CD4-positive, alpha-beta T cell (primary cell): ENCODE results near the gene MAPRE2. TPM values are rescaled to one million over a fixed set of nuclear protein-coding genes. Genes with fewer than 3 reads are reported as not detected.
"Not testable (repeated sequence)": the region's sequence is repeated elsewhere in the genome, so short reads cannot be mapped to it uniquely, and the experiment has no call there.

Source experiments
- ATAC-seq: fragments of 200-7000 bp; cut with Tn5 transposase; one replicate; pipeline ENCODE4 v1.10.0; 2022; ENCODE audit warnings: mild to moderate bottlenecking; ENCODE audit not compliant: poor library complexity
- CTCF ChIA-PET: fragments of 350-600 bp; sonication (Branson Sonifier 250); formaldehyde crosslinking; loops from one replicate; lab custom pipeline; 2021; ENCODE audit warnings: antibody characterized with exemption, inconsistent platforms; lab: Charles Lee
- POLR2A ChIA-PET: fragments of 350-600 bp; sonication (Branson Sonifier 250); formaldehyde crosslinking; loops from one replicate; lab custom pipeline; 2021; ENCODE audit warnings: antibody characterized with exemption, inconsistent platforms; lab: Charles Lee
- DNase-seq, 14 experiments: peaks; one replicate each; pipeline ENCODE4 v3.0.0-alpha.2; 2013 to 2020; ENCODE audit warnings: mixed read lengths in 2 of 14
- H3K27ac ChIP-seq, 2 donors: one replicate each; pipeline versions ENCODE4 v1.5.1 to v1.7.0; 2013; ENCODE audit warnings: low read length in 2 of 2, low read depth in 1 of 2, mild to moderate bottlenecking in 1 of 2
- H3K27me3 ChIP-seq, 2 experiments: 1 replicate in 1 of 2; 2 replicates in 1 of 2; pipeline versions ENCODE4 v1.6.1 to v1.7.0; 2013; ENCODE audit warnings: low read length in 2 of 2, control low read depth in 1 of 2, mild to moderate bottlenecking in 1 of 2, moderate library complexity in 1 of 2; ENCODE audit not compliant: insufficient read depth in 2 of 2, control insufficient read depth in 1 of 2
- H3K36me3 ChIP-seq: one replicate; pipeline ENCODE4 v1.6.1; 2013; ENCODE audit warnings: low read length, control low read depth; ENCODE audit not compliant: insufficient read depth
- H3K4me1 ChIP-seq: one replicate; pipeline ENCODE4 v1.6.1; 2013; ENCODE audit warnings: low read length, control low read depth; ENCODE audit not compliant: insufficient read depth
- H3K4me3 ChIP-seq: one replicate; pipeline ENCODE4 v1.5.1; 2013; ENCODE audit warnings: mild to moderate bottlenecking, low read length, moderate library complexity
- H3K9me3 ChIP-seq, 2 experiments: 1 replicate in 1 of 2; 2 replicates in 1 of 2; pipeline versions ENCODE4 v1.6.1 to v1.7.0; 2013; ENCODE audit warnings: low read length in 2 of 2, mild to moderate bottlenecking in 2 of 2, control low read depth in 1 of 2, moderate library complexity in 1 of 2; ENCODE audit not compliant: control insufficient read depth in 1 of 2, insufficient read depth in 1 of 2
- H3K27ac Mint-ChIP-seq: one replicate; pipeline ENCODE4 v1.8.0; 2020; ENCODE audit warnings: mixed read lengths
- H3K27me3 Mint-ChIP-seq: one replicate; pipeline ENCODE4 v1.8.0; 2021; ENCODE audit warnings: mixed read lengths
- H3K36me3 Mint-ChIP-seq: one replicate; pipeline ENCODE4 v1.8.0; 2021; ENCODE audit warnings: low read depth, mixed read lengths
- H3K4me1 Mint-ChIP-seq: one replicate; pipeline ENCODE4 v1.8.0; 2021; ENCODE audit warnings: low read depth, mixed read lengths
- H3K4me3 Mint-ChIP-seq: one replicate; pipeline ENCODE4 v1.8.0; 2020; ENCODE audit warnings: mild to moderate bottlenecking, mixed read lengths
- H3K9me3 Mint-ChIP-seq: one replicate; pipeline ENCODE4 v1.8.0; 2020; ENCODE audit warnings: mixed read lengths
- CTCF ChIP-seq: fragments of 200-600 bp; IDR thresholded peaks from one replicate; pipeline ENCODE4 v1.8.0; 2022; ENCODE audit warnings: antibody characterized with exemption, mild to moderate bottlenecking
- intact Hi-C, 2 experiments: fragments of 100-400 bp; cut with DNase I in 1 of 2; cut with micrococcal nuclease in 1 of 2; formaldehyde crosslinking; loops; one replicate each; pipeline versions ENCODE4 v1.15.1 to v1.9.0; 2023 to 2025; cut with DNase I, micrococcal nuclease
- total RNA-seq, 174 experiments: library from RNA in 2 of 174; stranded (reverse) in 2 of 174; gene quantifications; one replicate each; pipeline ENCODE4 v1.2.3 and lab custom pipeline; 2021 to 2026

The MAPRE2 gene
- total RNA-seq, 2 experiments from 2014 or later = 108 to 112 TPM

- Histone ChIP-seq H3K36me3 (peaks cover 12% of the 10 kb centered on the region), H3K4me3 (no peak overlapping the region), H3K27ac (peak overlapping the region in 1 of 2 donors; percentile 18), H3K27me3 (no peaks in the 10 kb centered on the region), H3K9me3 (no peaks in the 10 kb centered on the region), H3K4me1 (no peaks in the 10 kb centered on the region)
- H3K27ac Mint-ChIP-seq = peak overlapping the region; percentile 74
- no peaks in the 10 kb centered on the region for H3K27me3 Mint-ChIP-seq
- POLR2A ChIA-PET = interaction anchor here (0.7 to 1.0 kb wide), 2 partner anchors 66 to 80 kb away, joined by 4 read pairs; partner anchors contain the start of gene MAPRE2
- H3K36me3 Mint-ChIP-seq = peaks cover 50% of the 10 kb centered on the region
- DNase-seq (peak in 3 of 14 experiments; percentile 43 to 52 (median 44)), ATAC-seq (peak; percentile 72)
- CTCF ChIA-PET = interaction anchor here (1.0 to 2.6 kb wide), 6 partner anchors 10 to 85 kb away, joined by 3 to 10 read pairs (median 4); partner anchors contain the start of gene MAPRE2
- H3K4me1 Mint-ChIP-seq = peaks cover 10% of the 10 kb centered on the region
- no peaks in the 10 kb centered on the region for H3K9me3 Mint-ChIP-seq
- H3K4me3 Mint-ChIP-seq = peak overlapping the region; percentile 30
- intact Hi-C loops = loop anchor here in 1 of 2 experiments (2.0 to 5.0 kb wide), 3 partner anchors 14 to 79 kb away; partner anchors contain the start of gene MAPRE2
- no peak for TF ChIP-seq CTCF
Measured at GRCh38 chr18:35106845-35107148, 65.6 kb downstream of the MAPRE2 start.

GRCh38 chr18:35107216-35107615 is 66.0 kb downstream of the MAPRE2 start:
- Mint-ChIP-seq H3K27ac (peak overlapping the region; percentile 74), H3K36me3 (peaks cover 50% of the 10 kb centered on the region), H3K4me1 (peaks cover 10% of the 10 kb centered on the region), H3K4me3 (no peak overlapping the region), H3K9me3 (no peaks in the 10 kb centered on the region), H3K27me3 (no peaks in the 10 kb centered on the region)
- no peak for ATAC-seq
- peaks cover 7% of the 10 kb centered on the region for H3K36me3 ChIP-seq
- no peaks in the 10 kb centered on the region for H3K4me1 ChIP-seq
- H3K9me3 ChIP-seq = no peaks in the 10 kb centered on the region
- ChIA-PET CTCF (interaction anchor here (1.4 to 2.6 kb wide), 3 partner anchors 60 to 81 kb away, joined by 3 to 10 read pairs (median 5); partner anchors contain the start of gene MAPRE2), POLR2A (interaction anchor here (0.7 to 1.0 kb wide), 2 partner anchors 66 to 81 kb away, joined by 4 read pairs; partner anchors contain the start of gene MAPRE2)
- no peak for DNase-seq
- H3K4me3 ChIP-seq = no peak overlapping the region
- intact Hi-C loops = loop anchor here in 1 of 2 experiments (2.0 to 5.0 kb wide), 3 partner anchors 14 to 80 kb away; partner anchors contain the start of gene MAPRE2
- H3K27me3 ChIP-seq = no peaks in the 10 kb centered on the region
- TF ChIP-seq CTCF = no peak
- H3K27ac ChIP-seq = no peak overlapping the region

GRCh38 chr18:35108088-35108487 is 66.9 kb downstream of the MAPRE2 start:
- not testable (repeated sequence) for H3K27me3 Mint-ChIP-seq

More at GRCh38 chr18:35108088-35108487, 66.9 kb downstream of the MAPRE2 start:
- H3K9me3 ChIP-seq, POLR2A ChIA-PET, H3K4me3 Mint-ChIP-seq, DNase-seq, H3K36me3 ChIP-seq, ATAC-seq, CTCF ChIA-PET, H3K27me3 ChIP-seq, H3K4me1 ChIP-seq, H3K4me3 ChIP-seq, H3K27ac ChIP-seq, H3K9me3 Mint-ChIP-seq: not testable (repeated sequence)
- intact Hi-C loops = loop anchor here in 1 of 2 experiments (5.0 kb wide), 2 partner anchors 66 to 81 kb away; partner anchors contain the start of gene MAPRE2
- peak overlapping the region; percentile 13 for H3K27ac Mint-ChIP-seq
- peaks cover 54% of the 10 kb centered on the region for H3K36me3 Mint-ChIP-seq
- peaks cover 16% of the 10 kb centered on the region for H3K4me1 Mint-ChIP-seq
